ENCODE data around the gene DTNA. TPM values are rescaled to one million over a fixed set of nuclear protein-coding genes. Genes with fewer than 3 reads are reported as not detected.
"Not testable (repeated sequence)": the region's sequence is repeated elsewhere in the genome, so short reads cannot be mapped to it uniquely, and the experiment has no call there.

DTNA gene
- total and polyA plus RNA-seq, 3 experiments from 2014 or later, result not detected

DNA sequence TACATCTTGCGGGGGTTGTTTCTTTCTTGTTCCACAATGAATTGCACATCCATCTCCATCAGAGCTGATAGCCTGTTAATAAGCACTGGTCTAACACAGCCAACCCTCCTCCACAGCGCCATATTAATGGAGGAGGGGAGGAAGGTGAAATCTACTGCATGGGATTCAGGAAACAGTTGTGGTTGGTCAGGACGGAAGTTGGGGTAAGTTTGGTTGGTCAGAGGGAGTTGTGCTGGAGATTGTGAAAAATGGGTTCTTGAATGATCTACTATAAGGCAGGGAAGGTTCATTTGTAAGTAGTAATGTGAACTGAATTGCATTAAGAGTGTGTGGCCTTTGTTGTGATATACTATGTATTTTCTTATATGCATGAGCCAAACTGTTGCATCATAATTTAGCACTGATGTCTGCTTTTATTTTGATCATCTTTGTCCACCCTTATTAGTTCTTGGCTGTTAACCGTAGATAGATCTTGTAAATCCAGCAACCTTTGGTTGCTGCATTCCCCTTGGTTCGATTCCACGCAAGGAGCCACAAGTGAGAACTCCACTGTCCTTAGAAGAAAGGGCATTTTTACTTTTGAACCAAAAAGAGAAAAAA lies 180.5 kb downstream of the DTNA start:
- Mint-ChIP-seq H3K4me1 (no peaks in the 10 kb centered on the region), H3K27me3 (peaks cover 10 to 50% of the 10 kb centered on the region in 2 donors), H3K27ac (no peak overlapping the region), H3K9me3 (peaks cover 0 to 5% (median 1%) of the 10 kb centered on the region in 5 donors), H3K36me3 (no peaks in the 10 kb centered on the region), H3K4me3 (no peak overlapping the region)
- H3K9me3 ChIP-seq (ENCODE audit: low read length), result no peaks in the 10 kb centered on the region
- no peak overlapping the region for H3K27ac ChIP-seq (ENCODE audit: low read depth, low read length)
- no peaks in the 10 kb centered on the region for H3K27me3 ChIP-seq (ENCODE audit: insufficient read depth, low read length, poor library complexity, severe bottlenecking)
- POLR2A ChIA-PET, result no interaction called here
- H3K4me1 ChIP-seq (ENCODE audit: insufficient read depth, low read length), result no peaks in the 10 kb centered on the region
- no peak for DNase-seq
- H3K36me3 ChIP-seq (ENCODE audit: insufficient read depth, low read length), result no peaks in the 10 kb centered on the region
- H3K4me3 ChIP-seq (ENCODE audit: low read length), result no peak overlapping the region
- CTCF ChIA-PET, result no interaction called here

DNA sequence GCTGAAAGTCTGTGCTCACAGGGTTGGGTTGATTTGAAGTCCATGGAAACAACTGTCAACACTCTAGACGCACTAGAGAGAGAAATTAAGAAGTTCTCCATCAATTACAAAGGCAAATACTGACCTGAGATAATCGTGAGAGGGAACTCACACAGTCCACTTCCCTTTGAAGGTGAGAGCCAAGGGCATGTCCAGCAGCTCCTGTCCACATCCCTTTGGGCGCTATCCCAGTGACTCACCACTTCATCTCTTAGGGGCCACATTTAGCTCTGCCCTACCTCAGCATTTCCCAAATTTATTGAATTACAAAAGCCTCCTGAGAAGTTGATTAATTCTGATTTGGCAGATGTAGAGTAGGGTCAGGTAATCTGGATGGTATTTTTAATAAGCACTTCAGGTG lies 182.3 kb downstream of the DTNA start:
- peaks cover 0 to 5% (median 1%) of the 10 kb centered on the region in 5 donors for H3K9me3 Mint-ChIP-seq
- H3K36me3 Mint-ChIP-seq, result no peaks in the 10 kb centered on the region
- no peaks in the 10 kb centered on the region for H3K36me3 ChIP-seq (ENCODE audit: insufficient read depth, low read length)
- no peak overlapping the region for H3K4me3 Mint-ChIP-seq
- H3K27ac Mint-ChIP-seq, result no peak overlapping the region
- no peak overlapping the region for H3K27ac ChIP-seq (ENCODE audit: low read depth, low read length)
- H3K27me3 Mint-ChIP-seq, result peaks cover 10 to 50% of the 10 kb centered on the region in 2 donors
- H3K9me3 ChIP-seq (ENCODE audit: low read length), result no peaks in the 10 kb centered on the region
- H3K27me3 ChIP-seq (ENCODE audit: insufficient read depth, low read length, poor library complexity, severe bottlenecking), result no peaks in the 10 kb centered on the region
- DNase-seq, result no peak
- POLR2A ChIA-PET, result no interaction called here
- CTCF ChIA-PET, result no interaction called here
- no peak overlapping the region for H3K4me3 ChIP-seq (ENCODE audit: low read length)
- H3K4me1 ChIP-seq (ENCODE audit: insufficient read depth, low read length), result no peaks in the 10 kb centered on the region
- H3K4me1 Mint-ChIP-seq, result no peaks in the 10 kb centered on the region

DNA sequence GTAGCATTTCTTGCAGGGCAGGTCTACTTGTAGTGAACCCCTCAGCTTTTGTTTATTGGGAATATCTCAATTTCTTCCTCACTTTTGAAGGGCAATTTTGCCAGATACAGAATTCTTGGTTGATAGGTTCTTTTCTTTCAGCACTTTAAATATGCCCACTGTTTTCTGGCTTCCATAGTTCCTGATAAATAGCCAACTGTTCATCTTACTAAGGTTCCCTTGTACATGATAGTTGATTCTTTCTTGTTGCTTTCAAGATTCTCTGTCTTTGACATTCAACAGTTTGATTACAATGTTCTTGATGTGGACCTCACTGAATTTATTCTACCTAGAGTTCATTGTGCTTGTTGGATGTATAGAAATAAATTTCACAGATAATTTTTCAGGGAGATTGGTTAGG lies 183.1 kb downstream of the DTNA start:
- H3K4me3 ChIP-seq (ENCODE audit: low read length), result no peak overlapping the region
- Mint-ChIP-seq H3K9me3 (peaks cover 0 to 5% (median 1%) of the 10 kb centered on the region in 5 donors), H3K36me3 (no peaks in the 10 kb centered on the region), H3K27ac (no peak overlapping the region), H3K27me3 (peaks cover 10 to 50% of the 10 kb centered on the region in 2 donors), H3K4me1 (no peaks in the 10 kb centered on the region), H3K4me3 (no peak overlapping the region)
- no peaks in the 10 kb centered on the region for H3K4me1 ChIP-seq (ENCODE audit: insufficient read depth, low read length)
- H3K9me3 ChIP-seq (ENCODE audit: low read length), result no peaks in the 10 kb centered on the region
- no peaks in the 10 kb centered on the region for H3K27me3 ChIP-seq (ENCODE audit: insufficient read depth, low read length, poor library complexity, severe bottlenecking)
- POLR2A ChIA-PET, result no interaction called here
- no peaks in the 10 kb centered on the region for H3K36me3 ChIP-seq (ENCODE audit: insufficient read depth, low read length)
- no peak for DNase-seq
- CTCF ChIA-PET, result no interaction called here
- H3K27ac ChIP-seq (ENCODE audit: low read depth, low read length), result no peak overlapping the region

DNA sequence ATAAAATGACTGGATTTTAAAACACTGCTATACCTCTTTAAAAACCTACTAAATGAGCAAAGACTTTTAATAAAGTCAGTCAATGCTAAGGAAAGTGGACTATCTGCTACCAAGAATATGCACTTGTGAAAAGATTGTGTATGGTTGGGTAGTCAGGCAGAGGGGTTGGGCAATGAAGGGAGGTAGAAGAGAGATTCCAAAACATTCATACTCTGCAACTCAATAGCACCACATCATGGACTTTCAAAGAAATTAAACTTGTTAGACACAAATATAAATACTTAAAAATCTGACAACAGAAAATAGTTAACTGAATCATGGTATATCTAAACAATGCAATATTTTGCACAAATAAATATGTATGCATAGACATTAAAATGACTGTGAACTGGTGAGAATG lies 191.2 kb downstream of the DTNA start:
- H3K4me1 Mint-ChIP-seq, result no peaks in the 10 kb centered on the region
- no peak overlapping the region for H3K27ac Mint-ChIP-seq
- no peak overlapping the region for H3K4me3 ChIP-seq (ENCODE audit: low read length)
- no peaks in the 10 kb centered on the region for H3K9me3 ChIP-seq (ENCODE audit: low read length)
- no peaks in the 10 kb centered on the region for H3K36me3 ChIP-seq (ENCODE audit: insufficient read depth, low read length)
- H3K27me3 Mint-ChIP-seq, result no peaks in the 10 kb centered on the region
- DNase-seq, result no peak
- H3K4me1 ChIP-seq (ENCODE audit: insufficient read depth, low read length), result no peaks in the 10 kb centered on the region
- no peak overlapping the region for H3K4me3 Mint-ChIP-seq
- H3K27ac ChIP-seq (ENCODE audit: low read depth, low read length), result no peak overlapping the region
- ChIA-PET POLR2A (no interaction called here), CTCF (no interaction called here)
- H3K36me3 Mint-ChIP-seq, result no peaks in the 10 kb centered on the region
- H3K27me3 ChIP-seq (ENCODE audit: insufficient read depth, low read length, poor library complexity, severe bottlenecking), result no peaks in the 10 kb centered on the region
- H3K9me3 Mint-ChIP-seq, result no peaks in the 10 kb centered on the region

DNA sequence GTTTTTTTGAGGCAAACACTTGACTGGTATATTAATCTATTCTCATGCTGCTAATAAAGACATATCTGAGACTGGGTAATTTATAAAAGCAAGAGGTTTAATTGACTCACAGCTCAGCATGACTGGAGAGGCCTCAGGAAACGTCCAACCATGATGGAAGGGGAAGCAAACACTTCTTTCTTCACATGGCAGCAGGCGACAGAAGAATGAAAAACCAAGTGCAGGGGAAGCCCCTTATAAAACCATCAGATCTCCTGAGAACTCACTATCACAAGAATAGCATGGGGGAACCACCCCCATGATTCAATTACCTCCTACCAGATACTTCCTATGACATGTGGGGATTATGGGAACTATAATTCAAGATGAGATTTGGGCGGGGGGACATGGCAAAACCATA lies 194.9 kb downstream of the DTNA start:
- ChIA-PET POLR2A (no interaction called here), CTCF (no interaction called here)
- Mint-ChIP-seq H3K27ac (no peak overlapping the region), H3K4me3 (no peak overlapping the region), H3K36me3 (no peaks in the 10 kb centered on the region), H3K27me3 (peaks cover 0 to 2% of the 10 kb centered on the region in 2 donors), H3K4me1 (no peaks in the 10 kb centered on the region), H3K9me3 (no peaks in the 10 kb centered on the region)
- no peaks in the 10 kb centered on the region for H3K4me1 ChIP-seq (ENCODE audit: insufficient read depth, low read length)
- no peaks in the 10 kb centered on the region for H3K36me3 ChIP-seq (ENCODE audit: insufficient read depth, low read length)
- no peak for DNase-seq
- H3K27me3 ChIP-seq (ENCODE audit: insufficient read depth, low read length, poor library complexity, severe bottlenecking), result no peaks in the 10 kb centered on the region
- no peak overlapping the region for H3K27ac ChIP-seq (ENCODE audit: low read depth, low read length)
- H3K4me3 ChIP-seq (ENCODE audit: low read length), result no peak overlapping the region
- no peaks in the 10 kb centered on the region for H3K9me3 ChIP-seq (ENCODE audit: low read length)

DNA sequence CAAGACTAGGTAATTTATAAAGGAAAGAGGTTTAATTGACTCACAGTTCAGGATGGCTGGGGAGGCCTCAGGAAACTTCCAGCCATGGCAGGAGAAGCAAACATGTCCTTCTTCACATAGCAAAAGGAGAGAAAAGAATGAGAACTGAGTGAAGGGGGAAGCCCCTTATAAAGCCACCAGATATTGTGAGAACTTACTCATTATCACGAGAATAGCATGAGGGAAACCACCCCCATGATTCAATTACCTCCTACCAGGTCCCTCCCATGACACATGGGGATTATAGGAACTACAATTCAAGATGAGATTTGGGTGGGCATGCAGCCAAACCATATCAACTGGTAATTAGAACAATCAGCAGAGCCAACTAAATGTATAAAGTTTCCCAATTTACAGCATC lies 196.9 kb downstream of the DTNA start:
- H3K27ac ChIP-seq (ENCODE audit: low read depth, low read length); H3K36me3 ChIP-seq (ENCODE audit: insufficient read depth, low read length); H3K4me1 ChIP-seq (ENCODE audit: insufficient read depth, low read length); H3K27ac Mint-ChIP-seq; H3K36me3 Mint-ChIP-seq; H3K27me3 ChIP-seq (ENCODE audit: insufficient read depth, low read length, poor library complexity, severe bottlenecking); CTCF ChIA-PET; DNase-seq; H3K4me3 Mint-ChIP-seq; H3K9me3 ChIP-seq (ENCODE audit: low read length); POLR2A ChIA-PET; H3K9me3 Mint-ChIP-seq; H3K4me1 Mint-ChIP-seq; H3K4me3 ChIP-seq (ENCODE audit: low read length); H3K27me3 Mint-ChIP-seq: not testable (repeated sequence)

DNA sequence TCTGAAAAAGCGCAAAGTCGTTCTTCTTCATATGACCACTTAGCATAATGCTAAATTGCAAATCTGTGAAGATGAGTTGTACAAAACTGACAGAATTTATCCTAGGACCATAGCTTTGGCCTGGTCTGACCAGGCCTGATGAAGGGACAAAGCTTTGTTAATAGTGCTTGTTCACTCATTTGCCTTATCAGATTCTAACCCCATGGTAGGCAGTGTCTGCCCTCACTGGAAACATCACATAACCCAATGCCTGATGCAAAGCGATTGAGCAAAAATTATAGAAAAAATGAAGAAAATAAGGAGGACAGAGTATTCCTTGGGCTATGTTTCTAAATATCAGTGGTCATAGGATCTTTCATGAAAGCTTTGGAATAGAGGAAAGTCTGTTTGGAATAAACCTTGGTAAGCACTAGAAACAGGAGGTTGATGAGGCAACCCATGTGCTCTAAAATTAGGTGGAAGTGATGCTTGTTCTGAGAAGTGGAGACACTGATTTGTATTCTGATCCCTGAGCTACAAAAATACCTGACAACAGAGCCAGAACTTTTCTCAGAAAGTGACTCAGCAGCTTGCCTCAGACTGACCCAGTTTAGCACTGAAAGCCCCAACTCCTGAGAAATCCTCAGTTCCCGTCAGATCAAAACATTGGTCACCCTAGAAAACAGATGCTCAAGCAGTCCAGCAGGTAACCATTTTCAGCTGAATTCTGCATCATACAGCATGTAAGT lies 199.7 kb downstream of the DTNA start:
- Mint-ChIP-seq H3K4me1 (no peaks in the 10 kb centered on the region), H3K9me3 (no peaks in the 10 kb centered on the region), H3K27ac (no peak overlapping the region), H3K36me3 (no peaks in the 10 kb centered on the region), H3K4me3 (no peak overlapping the region), H3K27me3 (peaks cover 5 to 7% of the 10 kb centered on the region in 2 donors)
- no peaks in the 10 kb centered on the region for H3K4me1 ChIP-seq (ENCODE audit: insufficient read depth, low read length)
- no peak for DNase-seq
- no peak overlapping the region for H3K4me3 ChIP-seq (ENCODE audit: low read length)
- H3K27ac ChIP-seq (ENCODE audit: low read depth, low read length), result no peak overlapping the region
- H3K36me3 ChIP-seq (ENCODE audit: insufficient read depth, low read length), result no peaks in the 10 kb centered on the region
- H3K9me3 ChIP-seq (ENCODE audit: low read length), result no peaks in the 10 kb centered on the region
- CTCF ChIA-PET, result no interaction called here
- no peaks in the 10 kb centered on the region for H3K27me3 ChIP-seq (ENCODE audit: insufficient read depth, low read length, poor library complexity, severe bottlenecking)
- POLR2A ChIA-PET, result no interaction called here

DNA sequence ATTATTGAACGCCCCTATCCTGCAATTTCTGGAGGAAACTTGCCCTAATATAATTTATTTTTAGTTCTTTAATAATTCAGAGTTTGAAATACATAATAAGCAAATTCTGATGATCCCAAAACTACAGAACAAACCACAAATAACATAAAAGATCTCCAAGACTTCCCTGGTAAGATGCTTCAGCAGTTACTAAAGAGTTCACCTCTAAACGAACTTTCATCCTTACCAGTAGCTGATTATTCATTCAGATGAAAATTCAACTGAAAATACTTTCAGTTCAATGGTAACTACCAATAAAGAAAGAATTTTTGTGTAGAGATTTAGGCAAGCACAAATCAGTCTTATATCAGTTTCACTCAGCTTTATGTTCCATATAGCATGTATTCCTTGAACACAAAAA lies 201.0 kb downstream of the DTNA start:
- Histone ChIP-seq H3K4me1 (ENCODE audit: insufficient read depth, low read length) (no peaks in the 10 kb centered on the region), H3K4me3 (ENCODE audit: low read length) (no peak overlapping the region), H3K36me3 (ENCODE audit: insufficient read depth, low read length) (no peaks in the 10 kb centered on the region), H3K27me3 (ENCODE audit: insufficient read depth, low read length, poor library complexity, severe bottlenecking) (no peaks in the 10 kb centered on the region), H3K9me3 (ENCODE audit: low read length) (no peaks in the 10 kb centered on the region), H3K27ac (ENCODE audit: low read depth, low read length) (no peak overlapping the region)
- H3K4me3 Mint-ChIP-seq, result no peak overlapping the region
- no peak for DNase-seq
- no peaks in the 10 kb centered on the region for H3K9me3 Mint-ChIP-seq
- H3K27me3 Mint-ChIP-seq, result peaks cover 5 to 7% of the 10 kb centered on the region in 2 donors
- H3K27ac Mint-ChIP-seq, result no peak overlapping the region
- H3K4me1 Mint-ChIP-seq, result no peaks in the 10 kb centered on the region
- POLR2A ChIA-PET, result no interaction called here
- H3K36me3 Mint-ChIP-seq, result no peaks in the 10 kb centered on the region
- CTCF ChIA-PET, result no interaction called here

Data from CD8-positive, alpha-beta memory T cell (primary cell).